Neural crest cell (in vitro differentiated cells): ENCODE results near the gene METAP2. TPM values are rescaled to one million over a fixed set of nuclear protein-coding genes. Genes with fewer than 3 reads are reported as not detected.

ENCODE experiments used
- DNase-seq: peaks from one replicate; pipeline ENCODE4 v3.0.0; 2021; ENCODE audit warnings: low read depth, mixed read lengths, low spot score
- H3K27ac Mint-ChIP-seq: one replicate; pipeline ENCODE4 v1.8.0; 2021; ENCODE audit warnings: mild to moderate bottlenecking, mixed read lengths; ENCODE audit not compliant: unreplicated experiment
- H3K27me3 Mint-ChIP-seq: 2 replicates; pipeline ENCODE4 v1.8.0; 2021; ENCODE audit warnings: low read depth, mild to moderate bottlenecking, mixed read lengths
- H3K36me3 Mint-ChIP-seq: 2 replicates; pipeline ENCODE4 v1.8.0; 2021; ENCODE audit warnings: low read depth, mild to moderate bottlenecking, mixed read lengths
- H3K4me1 Mint-ChIP-seq: 2 replicates; pipeline ENCODE4 v1.8.0; 2021; ENCODE audit warnings: mixed read lengths
- H3K4me3 Mint-ChIP-seq: one replicate; pipeline ENCODE4 v1.8.0; 2021; ENCODE audit warnings: mild to moderate bottlenecking, mixed read lengths
- H3K9me3 Mint-ChIP-seq: 2 replicates; pipeline ENCODE4 v1.8.0; 2021; ENCODE audit warnings: mixed read lengths
- total RNA-seq: library from RNA; stranded (reverse); gene quantifications from 2 replicates; pipeline ENCODE4 v1.2.1, GENCODE V29; 2021
- TF ChIP-seq, protein P1 (sequence below): fragments of 200-600 bp; sonication (generic); conservative IDR thresholded peaks from 2 replicates; pipeline ENCODE4 v1.5.0; 2021; ENCODE audit warnings: antibody characterized with exemption, mild to moderate bottlenecking

METAP2 gene
- total RNA-seq, 1 donor from 2014 or later = 99.6 TPM

DNA sequence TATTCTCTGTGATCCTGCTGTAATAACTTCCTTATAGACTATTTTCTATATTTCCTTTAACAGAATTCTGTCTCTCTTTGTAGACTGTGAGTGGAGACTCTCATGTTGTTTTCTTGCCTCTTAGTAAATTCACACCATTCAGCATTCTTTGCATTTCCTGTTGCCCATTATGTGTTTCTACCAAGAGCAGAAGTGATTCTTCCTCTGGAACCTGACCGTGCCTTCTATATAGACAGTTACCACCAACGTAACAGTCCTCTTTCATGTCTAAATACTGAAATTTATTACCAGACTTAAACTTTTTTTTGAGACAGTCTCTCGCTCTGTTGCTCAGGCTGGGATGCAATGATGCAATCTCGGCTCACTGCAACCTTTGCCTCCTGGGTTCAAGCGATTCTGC, 31.1 kb downstream of the METAP2 start:
- Mint-ChIP-seq H3K4me1 (peaks cover 4% of the 10 kb centered on the region), H3K36me3 (peaks cover 29% of the 10 kb centered on the region), H3K9me3 (no peaks in the 10 kb centered on the region), H3K27me3 (no peaks in the 10 kb centered on the region), H3K4me3 (no peak overlapping the region), H3K27ac (no peak overlapping the region)
- DNase-seq = no peak
- TF ChIP-seq, protein P1, sequence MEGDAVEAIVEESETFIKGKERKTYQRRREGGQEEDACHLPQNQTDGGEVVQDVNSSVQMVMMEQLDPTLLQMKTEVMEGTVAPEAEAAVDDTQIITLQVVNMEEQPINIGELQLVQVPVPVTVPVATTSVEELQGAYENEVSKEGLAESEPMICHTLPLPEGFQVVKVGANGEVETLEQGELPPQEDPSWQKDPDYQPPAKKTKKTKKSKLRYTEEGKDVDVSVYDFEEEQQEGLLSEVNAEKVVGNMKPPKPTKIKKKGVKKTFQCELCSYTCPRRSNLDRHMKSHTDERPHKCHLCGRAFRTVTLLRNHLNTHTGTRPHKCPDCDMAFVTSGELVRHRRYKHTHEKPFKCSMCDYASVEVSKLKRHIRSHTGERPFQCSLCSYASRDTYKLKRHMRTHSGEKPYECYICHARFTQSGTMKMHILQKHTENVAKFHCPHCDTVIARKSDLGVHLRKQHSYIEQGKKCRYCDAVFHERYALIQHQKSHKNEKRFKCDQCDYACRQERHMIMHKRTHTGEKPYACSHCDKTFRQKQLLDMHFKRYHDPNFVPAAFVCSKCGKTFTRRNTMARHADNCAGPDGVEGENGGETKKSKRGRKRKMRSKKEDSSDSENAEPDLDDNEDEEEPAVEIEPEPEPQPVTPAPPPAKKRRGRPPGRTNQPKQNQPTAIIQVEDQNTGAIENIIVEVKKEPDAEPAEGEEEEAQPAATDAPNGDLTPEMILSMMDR = no peak

DNA sequence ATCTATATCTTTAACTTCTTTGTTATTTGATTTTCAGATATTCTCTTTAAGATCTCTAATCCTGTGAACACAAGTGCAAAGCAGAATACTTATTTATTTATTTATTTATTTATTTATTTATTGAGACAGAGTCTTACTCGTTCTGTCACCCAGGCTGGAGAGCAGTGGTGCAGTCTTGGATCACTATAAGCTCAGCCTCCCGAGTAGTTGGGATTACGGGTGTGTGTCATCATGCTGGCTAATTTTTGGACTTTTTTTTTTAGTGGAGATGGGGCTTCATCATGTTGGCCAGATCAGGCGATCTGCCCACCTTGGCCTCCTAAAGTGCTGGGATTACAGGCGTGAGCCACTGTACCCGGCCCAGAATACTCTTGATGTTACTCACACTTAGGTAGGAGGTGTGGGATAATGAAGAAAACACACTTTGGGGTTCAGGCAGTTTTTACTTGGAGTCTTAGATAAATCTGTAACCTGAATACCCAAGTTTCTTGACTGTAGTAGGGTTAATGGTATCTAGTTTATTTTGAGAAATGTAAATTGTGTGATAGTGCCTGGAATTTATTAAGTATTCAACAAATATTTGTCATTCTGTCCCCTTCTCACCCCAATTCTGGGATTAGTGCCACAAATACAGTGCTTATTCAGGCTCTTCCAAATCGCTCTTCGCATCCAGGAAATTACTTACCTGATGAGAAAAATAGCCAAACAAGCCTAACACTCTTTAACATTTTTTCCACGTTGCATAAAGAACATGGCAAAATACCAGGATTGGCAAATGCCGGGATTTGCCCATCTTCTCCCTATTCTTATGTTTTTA, 33.0 kb downstream of the METAP2 start:
- no peaks in the 10 kb centered on the region for H3K27me3 Mint-ChIP-seq
- H3K36me3 Mint-ChIP-seq = peaks cover 25% of the 10 kb centered on the region
- no peak overlapping the region for H3K27ac Mint-ChIP-seq
- TF ChIP-seq, protein P1 = no peak
- H3K4me3 Mint-ChIP-seq = no peak overlapping the region
- H3K4me1 Mint-ChIP-seq = peaks cover 4% of the 10 kb centered on the region
- no peak for DNase-seq
- H3K9me3 Mint-ChIP-seq = no peaks in the 10 kb centered on the region

DNA sequence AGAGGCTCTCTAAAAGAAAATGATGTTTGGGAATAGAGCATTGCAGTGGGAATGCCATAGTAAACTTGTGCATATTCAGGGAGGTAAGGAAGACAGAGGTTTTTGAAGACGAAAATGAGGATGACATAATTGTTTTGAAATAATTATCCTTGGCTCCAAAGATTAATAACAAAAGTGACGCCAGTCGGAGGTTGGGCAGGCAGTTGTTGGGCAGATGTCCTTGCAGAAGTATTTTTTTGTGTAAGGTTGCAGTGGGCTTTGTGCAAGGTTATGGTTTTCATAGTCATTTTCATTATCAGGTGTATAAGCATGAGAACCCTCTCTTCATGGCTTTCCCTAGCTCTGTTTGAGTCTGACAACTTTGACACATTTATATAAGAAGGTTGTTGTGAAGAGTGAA, 35.3 kb downstream of the METAP2 start:
- H3K27me3 Mint-ChIP-seq = no peaks in the 10 kb centered on the region
- no peak overlapping the region for H3K27ac Mint-ChIP-seq
- H3K36me3 Mint-ChIP-seq = peaks cover 31% of the 10 kb centered on the region
- TF ChIP-seq, protein P1 = no peak
- no peaks in the 10 kb centered on the region for H3K4me1 Mint-ChIP-seq
- no peak overlapping the region for H3K4me3 Mint-ChIP-seq
- no peak for DNase-seq
- H3K9me3 Mint-ChIP-seq = no peaks in the 10 kb centered on the region

DNA sequence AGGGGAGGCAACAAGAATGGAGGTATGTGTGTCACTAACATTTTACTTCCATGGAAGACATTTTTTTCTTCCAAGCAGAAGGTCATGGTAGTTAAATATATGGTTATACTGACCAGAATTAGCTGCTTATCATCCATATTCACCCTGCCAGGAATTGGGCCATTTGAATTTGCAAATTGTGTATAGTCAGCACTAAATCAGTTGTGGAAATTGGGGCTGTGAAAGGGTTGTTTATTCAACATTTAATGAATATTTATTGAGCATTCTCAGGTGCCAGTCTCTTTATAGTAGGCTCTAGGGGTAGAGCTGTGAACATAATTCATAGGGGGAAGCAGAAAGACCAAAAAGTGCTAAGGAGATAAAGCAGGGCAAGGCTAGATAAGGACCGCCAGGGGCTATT, 38.0 kb downstream of the METAP2 start:
- no peak overlapping the region for H3K27ac Mint-ChIP-seq
- peaks cover 22% of the 10 kb centered on the region for H3K36me3 Mint-ChIP-seq
- H3K27me3 Mint-ChIP-seq = no peaks in the 10 kb centered on the region

DNA sequence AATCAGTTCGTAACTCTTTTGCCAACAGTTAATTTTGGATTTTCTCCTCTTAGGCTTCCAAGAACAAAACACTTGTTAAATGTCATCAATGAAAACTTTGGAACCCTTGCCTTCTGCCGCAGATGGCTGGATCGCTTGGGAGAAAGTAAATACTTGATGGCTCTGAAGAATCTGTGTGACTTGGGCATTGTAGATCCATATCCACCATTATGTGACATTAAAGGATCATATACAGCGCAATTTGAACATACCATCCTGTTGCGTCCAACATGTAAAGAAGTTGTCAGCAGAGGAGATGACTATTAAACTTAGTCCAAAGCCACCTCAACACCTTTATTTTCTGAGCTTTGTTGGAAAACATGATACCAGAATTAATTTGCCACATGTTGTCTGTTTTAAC, 39.6 kb downstream of the METAP2 start:
- DNase-seq = no peak
- Mint-ChIP-seq H3K36me3 (peaks cover 18% of the 10 kb centered on the region), H3K27ac (no peak overlapping the region), H3K4me3 (no peak overlapping the region), H3K4me1 (no peaks in the 10 kb centered on the region), H3K27me3 (no peaks in the 10 kb centered on the region), H3K9me3 (no peaks in the 10 kb centered on the region)
- TF ChIP-seq, protein P1 = no peak

More for the DNA sequence above, 38.0 kb downstream of the METAP2 start:
- Mint-ChIP-seq H3K4me3 (no peak overlapping the region), H3K9me3 (no peaks in the 10 kb centered on the region), H3K4me1 (no peaks in the 10 kb centered on the region)
- TF ChIP-seq, protein P1 = no peak
- DNase-seq = no peak
